NCI-H524 treated with DMSO at 0.1 percent for 48 hours (cell line): Measurements from ENCODE around the gene TK1.
A peak's percentile ranks its signal among the peaks of the same experiment; 100 is the strongest.
"Not testable (repeated sequence)": the region's sequence is repeated elsewhere in the genome, so short reads cannot be mapped to it uniquely, and the experiment has no call there.

Experiments used
- DNase-seq: peaks from one replicate; lab custom pipeline; 2025; lab: John Stamatoyannopoulos, UW

Gene TK1

GRCh38 chr17:78186692-78187595 is at the start of gene TK1, which contains the start of gene AFMID:
TK1 (minus strand) TSS chr17:78187052; CDS start chr17:78186994, 58 bp downstream.
AFMID (plus strand) TSS chr17:78187362; CDS start chr17:78187371, 9 bp downstream.
- peak; percentile 96 for DNase-seq

- no peak for DNase-seq
Measured at GRCh38 chr17:78235885-78236284, 49.0 kb upstream of the TK1 start.

- DNase-seq: not testable (repeated sequence)
Measured at GRCh38 chr17:78235022-78235421, 48.2 kb upstream of the TK1 start.

GRCh38 chr17:78234261-78234865 is 47.5 kb upstream of the TK1 start:
- no peak for DNase-seq

- DNase-seq: no peak
Measured at GRCh38 chr17:78233678-78234077, 46.8 kb upstream of the TK1 start.

GRCh38 chr17:78232859-78233173 is 46.0 kb upstream of the TK1 start:
- DNase-seq: no peak

GRCh38 chr17:78231991-78232858 is 45.4 kb upstream of the TK1 start:
- no peak for DNase-seq

GRCh38 chr17:78230996-78231935 is 44.4 kb upstream of the TK1 start, which contains the start of gene TMEM235:
TMEM235 (plus strand) TSS chr17:78231631; CDS start chr17:78232024, 393 bp downstream.
- no peak for DNase-seq

- DNase-seq: no peak
Measured at GRCh38 chr17:78230252-78230962, 43.6 kb upstream of the TK1 start.

GRCh38 chr17:78228176-78228575 is 41.3 kb upstream of the TK1 start:
- no peak for DNase-seq

GRCh38 chr17:78227455-78227916 is 40.6 kb upstream of the TK1 start:
- DNase-seq: peak; percentile 99

- DNase-seq: no peak
Measured at GRCh38 chr17:78226759-78227454, 40.1 kb upstream of the TK1 start.

GRCh38 chr17:78226055-78226758 is 39.4 kb upstream of the TK1 start:
- no peak for DNase-seq

- no peak for DNase-seq
Measured at GRCh38 chr17:78225088-78225865, 38.4 kb upstream of the TK1 start.

GRCh38 chr17:78224231-78225087 is 37.6 kb upstream of the TK1 start:
- peak; percentile 88 for DNase-seq

GRCh38 chr17:78223765-78224164 is 36.9 kb upstream of the TK1 start:
- no peak for DNase-seq

GRCh38 chr17:78223061-78223460 is 36.2 kb upstream of the TK1 start:
- no peak for DNase-seq
